IPS DF 4.7 (cell line): Measurements from ENCODE around the gene MPEG1.

ENCODE experiments used
- DNase-seq: peaks from one replicate; pipeline ENCODE4 v3.0.0-alpha.2; 2013; ENCODE audit warnings: low spot score; ENCODE audit errors: extremely low read depth

MPEG1 gene

DNA sequence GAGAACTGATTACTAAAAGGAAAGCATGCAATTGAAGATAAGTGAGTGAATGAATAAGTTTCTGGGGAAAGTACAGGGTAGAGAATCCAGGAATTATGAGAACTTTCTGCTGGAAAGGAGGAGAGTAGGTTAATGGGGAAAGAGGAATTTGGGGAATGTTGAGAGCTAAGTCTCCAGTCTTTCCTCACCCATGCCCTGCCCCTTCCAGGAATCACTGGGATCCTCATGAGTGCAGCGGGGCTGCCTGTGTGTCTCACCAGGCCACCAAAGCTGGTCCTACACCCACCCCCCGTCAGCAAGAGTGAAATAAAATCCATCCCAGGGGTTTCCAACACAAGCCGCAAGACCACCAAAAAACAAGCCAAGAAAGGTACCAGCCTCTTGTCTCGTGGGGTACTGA lies 23.8 kb downstream of the MPEG1 start:
- no peak for DNase-seq

DNA sequence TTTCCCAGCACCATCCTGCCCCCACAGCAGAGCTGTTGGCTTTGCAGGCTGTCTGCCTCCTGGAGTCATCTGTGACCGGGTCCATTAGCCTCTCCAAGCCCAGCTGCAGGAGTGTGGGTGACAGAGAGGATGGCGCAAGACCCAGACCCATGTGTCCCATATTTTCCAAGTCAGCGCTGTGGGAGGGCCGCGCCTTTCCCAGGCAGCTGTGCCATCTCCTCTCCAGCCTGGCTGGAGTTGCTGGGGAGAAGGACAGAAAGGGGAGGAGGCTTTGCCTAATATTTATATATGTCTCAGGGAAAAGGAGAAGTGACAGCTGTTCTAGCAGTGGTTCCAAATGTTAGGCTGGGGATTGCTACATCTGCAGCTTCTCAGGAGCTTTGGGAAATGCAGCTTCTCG lies 25.1 kb downstream of the MPEG1 start:
- no peak for DNase-seq

- DNase-seq, result no peak
Observed at GRCh38 chr11:59187035-59187434, 25.7 kb downstream of the MPEG1 start.

DNA sequence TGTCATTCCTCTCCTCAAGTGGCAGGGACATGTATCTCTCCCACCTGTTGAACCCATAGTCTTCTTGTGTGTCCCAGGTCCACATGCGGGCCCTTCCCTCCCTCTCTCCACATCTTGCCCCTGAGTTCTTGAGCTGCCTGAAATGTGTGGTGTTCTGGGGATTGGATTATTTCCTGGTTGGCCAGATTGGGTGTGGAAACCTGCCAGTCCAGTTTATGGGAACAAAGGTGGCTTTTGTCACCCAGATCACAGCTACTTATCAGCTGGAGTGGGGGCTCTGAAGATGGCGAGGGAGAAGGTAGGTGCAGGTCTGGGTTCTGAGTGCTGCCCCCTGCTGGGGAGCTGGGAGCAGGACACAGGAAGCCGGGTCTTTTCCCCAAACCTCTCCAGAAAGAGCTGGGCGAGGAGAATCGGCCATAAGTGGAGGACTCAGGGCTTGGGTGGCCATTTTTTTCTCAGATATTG lies 26.6 kb downstream of the MPEG1 start:
- no peak for DNase-seq

DNA sequence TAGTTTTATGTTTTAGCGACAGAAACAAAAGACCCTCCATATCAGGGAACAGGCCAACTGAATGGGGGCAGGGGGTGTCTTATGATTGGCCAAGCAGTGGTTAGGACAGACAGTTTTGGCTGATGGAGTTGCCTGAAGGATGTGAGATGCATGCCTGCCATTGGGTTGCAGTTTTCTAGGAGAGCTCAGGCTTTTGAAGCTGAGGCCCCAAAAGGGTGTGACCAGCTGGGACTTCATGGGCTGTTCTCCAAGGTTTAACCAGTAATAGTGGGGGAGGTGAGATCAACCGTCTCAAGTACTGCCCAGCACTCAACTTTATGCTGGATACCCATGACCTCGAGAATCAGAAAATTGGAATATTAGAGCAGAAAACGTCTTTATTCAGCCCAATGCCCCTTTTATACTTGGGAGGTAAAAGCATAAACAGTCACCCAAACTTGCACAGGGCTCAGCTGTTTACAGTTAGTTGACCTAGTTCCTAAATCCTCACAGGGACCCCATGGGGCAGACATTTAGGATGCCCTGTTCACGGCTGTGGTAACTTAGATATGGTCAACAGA lies 27.3 kb downstream of the MPEG1 start:
- no peak for DNase-seq

DNA sequence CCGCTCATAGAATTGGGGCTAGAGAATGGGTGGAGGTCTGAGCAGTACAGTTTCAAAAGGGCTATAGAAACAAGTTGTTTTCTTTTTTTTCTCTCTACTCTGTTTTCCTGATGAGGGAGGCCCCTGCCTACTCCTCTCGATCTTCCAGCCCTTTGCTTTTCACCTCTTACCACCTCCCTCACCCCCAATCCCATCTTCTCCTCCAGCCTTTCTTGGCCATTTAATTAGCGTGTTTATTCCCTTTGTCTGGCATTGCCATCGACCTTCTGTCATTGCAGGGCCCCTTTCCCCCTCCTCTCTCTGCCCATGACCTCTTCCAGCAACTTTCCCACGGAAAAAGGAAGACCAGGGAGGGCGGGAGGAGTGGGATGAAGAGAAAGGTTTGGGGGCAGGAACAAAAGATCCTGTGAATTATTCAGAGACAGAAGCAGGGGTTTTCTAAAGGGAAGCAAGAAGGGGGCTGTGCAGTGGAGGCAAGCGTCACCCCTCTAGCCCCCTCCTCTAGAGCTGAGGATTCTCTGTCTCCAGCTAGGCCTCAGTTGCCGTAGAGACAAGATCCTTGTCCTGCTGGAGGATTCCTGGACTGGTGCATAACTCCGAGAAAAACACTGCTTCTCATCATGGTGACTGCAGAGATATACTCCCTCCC lies 27.9 kb downstream of the MPEG1 start:
- DNase-seq, result no peak

GRCh38 chr11:59183771-59184170 lies 29.0 kb downstream of the MPEG1 start:
- DNase-seq, result no peak

- DNase-seq, result no peak
Observed at GRCh38 chr11:59182457-59183151, 30.1 kb downstream of the MPEG1 start.

DNA sequence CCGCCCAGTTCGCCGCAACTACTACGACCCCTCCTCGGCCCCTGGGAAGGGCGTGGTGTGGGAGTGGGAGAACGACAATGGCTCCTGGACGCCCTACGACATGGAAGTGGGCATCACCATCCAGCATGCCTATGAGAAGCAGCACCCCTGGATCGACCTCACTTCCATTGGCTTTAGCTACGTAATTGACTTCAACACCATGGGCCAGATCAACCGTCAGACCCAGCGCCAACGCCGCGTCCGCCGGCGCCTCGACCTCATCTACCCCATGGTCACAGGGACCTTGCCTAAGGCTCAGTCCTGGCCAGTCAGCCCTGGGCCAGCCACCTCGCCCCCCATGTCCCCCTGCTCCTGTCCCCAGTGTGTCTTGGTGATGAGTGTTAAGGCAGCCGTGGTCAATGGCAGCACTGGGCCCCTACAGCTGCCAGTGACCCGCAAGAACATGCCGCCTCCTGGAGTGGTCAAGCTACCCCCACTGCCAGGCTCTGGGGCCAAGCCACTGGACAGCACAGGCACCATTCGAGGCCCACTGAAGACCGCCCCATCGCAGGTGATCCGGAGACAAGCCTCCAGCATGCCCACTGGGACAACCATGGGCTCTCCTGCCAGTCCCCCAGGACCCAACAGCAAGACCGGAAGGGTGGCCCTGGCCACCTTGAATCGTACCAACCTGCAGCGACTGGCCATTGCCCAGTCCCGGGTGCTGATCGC lies 30.8 kb downstream of the MPEG1 start:
- no peak for DNase-seq

GRCh38 chr11:59180907-59181306 lies 31.8 kb downstream of the MPEG1 start:
- no peak for DNase-seq

GRCh38 chr11:59180168-59180776 lies 32.5 kb downstream of the MPEG1 start:
- DNase-seq, result no peak

GRCh38 chr11:59179121-59179520 lies 33.6 kb downstream of the MPEG1 start:
- DNase-seq, result no peak

- no peak for DNase-seq
Observed at GRCh38 chr11:59178402-59178801, 34.3 kb downstream of the MPEG1 start.

DNA sequence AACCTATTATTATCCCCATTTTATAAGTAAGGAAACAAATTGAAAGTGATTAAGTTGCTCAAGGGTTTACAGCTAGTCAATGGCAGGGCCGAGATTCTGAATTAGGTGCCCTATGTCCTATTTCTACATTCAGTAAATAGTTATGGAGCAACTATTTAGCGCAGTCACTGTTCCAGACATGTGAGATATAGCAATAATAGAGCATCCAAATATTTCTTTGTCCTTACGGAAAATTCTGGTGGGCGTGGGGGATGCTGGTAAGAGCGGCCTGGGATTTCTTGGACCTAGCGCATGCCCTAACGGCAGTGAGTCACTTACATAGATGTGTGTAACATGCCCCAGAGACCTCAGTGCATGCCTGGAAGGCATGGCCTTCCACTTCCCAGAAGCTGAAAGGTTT lies 36.4 kb downstream of the MPEG1 start:
- no peak for DNase-seq

- DNase-seq, result no peak
Observed at GRCh38 chr11:59175091-59175501, 37.6 kb downstream of the MPEG1 start.

GRCh38 chr11:59174664-59175033 lies 38.1 kb downstream of the MPEG1 start:
- DNase-seq, result no peak

- DNase-seq, result no peak
Observed at GRCh38 chr11:59173964-59174663, 38.6 kb downstream of the MPEG1 start.

DNA sequence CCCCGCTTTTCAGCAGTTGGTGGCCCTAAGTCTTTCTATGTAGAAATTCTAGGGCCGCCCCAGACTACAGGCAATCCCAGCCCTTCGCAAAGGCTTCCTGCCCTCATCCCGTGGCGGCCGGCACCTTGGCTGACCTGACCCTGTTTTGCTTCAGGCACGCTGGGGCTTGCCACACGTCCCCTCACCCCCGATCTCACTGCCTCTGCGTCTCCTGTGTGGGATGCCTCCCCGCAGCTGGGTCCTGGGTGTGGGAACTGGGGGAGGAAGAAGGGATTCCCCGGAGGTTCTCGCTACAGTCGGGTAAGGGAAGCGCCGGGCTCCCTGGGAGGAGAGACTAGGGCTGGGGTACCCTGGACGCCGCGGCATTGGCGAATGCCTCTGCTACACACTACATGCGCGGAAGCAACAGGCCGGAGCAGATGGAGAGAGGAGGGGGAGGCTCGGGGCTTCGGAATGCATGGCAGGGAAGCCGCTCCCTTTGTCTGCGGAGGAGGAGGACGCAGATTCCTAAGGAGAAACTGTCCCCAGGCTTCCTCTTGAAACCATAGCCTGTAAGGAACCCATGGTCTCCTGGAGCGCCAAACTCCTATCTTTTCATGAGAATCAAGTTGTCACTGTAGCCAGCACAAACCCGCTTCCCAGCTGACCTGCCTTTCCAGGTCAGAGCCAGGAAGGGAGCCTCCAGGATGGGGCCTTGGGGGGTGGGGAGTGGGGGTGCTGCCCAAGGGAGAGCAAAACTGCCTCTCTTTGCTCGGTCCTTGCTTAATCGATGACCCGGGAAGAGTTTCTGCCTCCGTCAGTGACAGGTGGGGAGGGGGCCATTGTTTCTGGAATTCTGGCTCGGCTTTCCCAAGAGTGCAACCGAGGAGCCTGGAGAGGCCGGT lies 39.4 kb downstream of the MPEG1 start:
- DNase-seq, result no peak

- no peak for DNase-seq
Observed at GRCh38 chr11:59172345-59173079, 40.2 kb downstream of the MPEG1 start.
